CD14-positive monocyte (primary cell): Measurements from ENCODE around the gene ATP8A1. TPM values are rescaled to one million over a fixed set of nuclear protein-coding genes. Genes with fewer than 3 reads are reported as not detected.
"Not testable (repeated sequence)": the region's sequence is repeated elsewhere in the genome, so short reads cannot be mapped to it uniquely, and the experiment has no call there.

ENCODE experiments used
- DNase-seq, 3 donors: peaks; one replicate each; pipeline ENCODE4 v3.0.0-alpha.2; 2011 to 2022
- H2AFZ ChIP-seq: 2 replicates; pipeline ENCODE4 v1.6.0; 2012; ENCODE audit warnings: mild to moderate bottlenecking, low read depth, low read length, inconsistent platforms; ENCODE audit not compliant: insufficient read depth, poor library complexity, severe bottlenecking
- H3K27ac ChIP-seq, 2 donors: 1 replicate in 1 of 2; 2 replicates in 1 of 2; pipeline ENCODE4 v1.5.1; 2012 to 2013; ENCODE audit warnings: low read length in 2 of 2, control low read depth in 1 of 2, inconsistent platforms in 1 of 2, low read depth in 1 of 2, mild to moderate bottlenecking in 1 of 2
- H3K27me3 ChIP-seq, 2 donors: one replicate each; pipeline versions ENCODE4 v1.6.0 to v1.6.1; 2011 to 2013; ENCODE audit warnings: low read length in 2 of 2; ENCODE audit not compliant: control insufficient read depth in 2 of 2, insufficient read depth in 2 of 2
- H3K36me3 ChIP-seq, 2 donors: replicated peaks in 1 of 2; 1 replicate in 1 of 2; 2 replicates in 1 of 2; pipeline versions ENCODE4 v1.5.1 to v1.6.1; 2012 to 2013; ENCODE audit warnings: low read length in 2 of 2, control low read depth in 1 of 2, inconsistent platforms in 1 of 2, mild to moderate bottlenecking in 1 of 2; ENCODE audit not compliant: insufficient read depth in 2 of 2, control insufficient read depth in 1 of 2
- H3K4me1 ChIP-seq, 2 donors: 1 replicate in 1 of 2; 2 replicates in 1 of 2; pipeline versions ENCODE4 v1.5.1 to v1.6.1; 2012 to 2013; ENCODE audit warnings: low read length in 2 of 2, control low read depth in 1 of 2, inconsistent platforms in 1 of 2, mild to moderate bottlenecking in 1 of 2, moderate library complexity in 1 of 2; ENCODE audit not compliant: insufficient read depth in 2 of 2, control insufficient read depth in 1 of 2
- H3K4me2 ChIP-seq: replicated peaks from 2 replicates; pipeline ENCODE3; 2012; ENCODE audit warnings: low read length, moderate library complexity, mild to moderate bottlenecking; ENCODE audit not compliant: poor library complexity, severe bottlenecking; ENCODE audit errors: extremely low read depth
- H3K4me3 ChIP-seq, 3 experiments: fragments of 200-600 bp in 1 of 3; sonication (generic) in 1 of 3; replicated peaks in 1 of 3; 1 replicate in 2 of 3; 2 replicates in 1 of 3; pipeline ENCODE4 v1.5.1; 2011 to 2013; ENCODE audit warnings: low read length in 3 of 3, mild to moderate bottlenecking in 3 of 3, control low read depth in 2 of 3, low read depth in 2 of 3, inconsistent platforms in 1 of 3, moderate library complexity in 1 of 3
- H3K79me2 ChIP-seq: 2 replicates; pipeline ENCODE4 v1.6.0; 2012; ENCODE audit warnings: mild to moderate bottlenecking, control low read depth, inconsistent platforms, low read length, moderate library complexity; ENCODE audit not compliant: insufficient read depth
- H3K9ac ChIP-seq: 2 replicates; pipeline ENCODE4 v1.6.0; 2017; ENCODE audit warnings: low read length, mild to moderate bottlenecking; ENCODE audit not compliant: insufficient read depth, poor library complexity, severe bottlenecking
- H3K9me3 ChIP-seq, 2 donors: replicated peaks in 1 of 2; 1 replicate in 1 of 2; 2 replicates in 1 of 2; pipeline versions ENCODE4 v1.5.1 to v1.6.1; 2012 to 2013; ENCODE audit warnings: low read length in 2 of 2, control low read depth in 1 of 2; ENCODE audit not compliant: control insufficient read depth in 1 of 2, insufficient read depth in 1 of 2
- H4K20me1 ChIP-seq: 2 replicates; pipeline ENCODE4 v1.6.0; 2012; ENCODE audit warnings: mild to moderate bottlenecking, low read length, control low read depth, moderate library complexity; ENCODE audit not compliant: insufficient read depth
- H3K27ac Mint-ChIP-seq, 7 donors: one replicate each; pipeline ENCODE4 v1.8.0; 2020; ENCODE audit warnings: mild to moderate bottlenecking in 7 of 7, mixed read lengths in 7 of 7, moderate library complexity in 6 of 7, inconsistent platforms in 2 of 7
- H3K27me3 Mint-ChIP-seq, 3 donors: one replicate each; pipeline ENCODE4 v1.8.0; 2021 to 2022; ENCODE audit warnings: low read depth in 3 of 3, mild to moderate bottlenecking in 3 of 3, mixed read lengths in 3 of 3, moderate library complexity in 3 of 3, inconsistent platforms in 1 of 3
- H3K36me3 Mint-ChIP-seq, 2 donors: one replicate each; pipeline ENCODE4 v1.8.0; 2020; ENCODE audit warnings: mixed read lengths in 2 of 2, inconsistent platforms in 1 of 2, mild to moderate bottlenecking in 1 of 2
- H3K4me1 Mint-ChIP-seq: one replicate; pipeline ENCODE4 v1.8.0; 2020; ENCODE audit warnings: mild to moderate bottlenecking, mixed read lengths
- H3K4me3 Mint-ChIP-seq, 2 donors: one replicate each; pipeline ENCODE4 v1.8.0; 2020; ENCODE audit warnings: mild to moderate bottlenecking in 2 of 2, mixed read lengths in 2 of 2, moderate library complexity in 1 of 2
- H3K9me3 Mint-ChIP-seq, 7 donors: one replicate each; pipeline ENCODE4 v1.8.0; 2020 to 2022; ENCODE audit warnings: mixed read lengths in 7 of 7, mild to moderate bottlenecking in 6 of 7, moderate library complexity in 6 of 7, inconsistent platforms in 2 of 7
- CTCF ChIP-seq: fragments of 200-600 bp; IDR thresholded peaks from one replicate; pipeline ENCODE4 v1.8.0; 2022; ENCODE audit warnings: antibody characterized with exemption, mild to moderate bottlenecking
- WGBS: methylation state at CpG from one replicate; pipeline ENCODE4 v1.1.5; 2013; ENCODE audit warnings: missing lambda C conversion rate; ENCODE audit not compliant: insufficient coverage; 5-methylcytosine and 5-hydroxymethylcytosine counted together
- intact Hi-C, 2 donors: fragments of 100-400 bp; cut with micrococcal nuclease; formaldehyde crosslinking; loops; one replicate each; pipeline versions ENCODE4 v1.15.0 to v1.15.1; 2023
- polyA plus RNA-seq, 3 donors: library from polyadenylated mRNA; depleted of rRNA in 1 of 3; unstranded in 2 of 3; stranded (reverse) in 1 of 3; fragments of 300-500 nt in 2 of 3; fragments of >200 nt in 1 of 3; fragmentation: Illumina TruSeq in 2 of 3; gene quantifications; 1 replicate in 2 of 3; 2 replicates in 1 of 3; pipeline ENCODE4 v1.2.3, GENCODE V29; 2012 to 2021

Gene ATP8A1
- polyA plus RNA-seq, 3 donors, result 2.2 to 10.8 (median 3.2) TPM

- Mint-ChIP-seq H3K36me3 (peaks cover 0 to 9% of the 10 kb centered on the region in 2 donors), H3K27ac (no peak overlapping the region), H3K4me3 (no peak overlapping the region), H3K9me3 (peaks cover 0 to 1% (median 0%) of the 10 kb centered on the region in 7 donors), H3K4me1 (no peaks in the 10 kb centered on the region), H3K27me3 (peaks cover 0 to 1% (median 0%) of the 10 kb centered on the region in 3 donors)
- Histone ChIP-seq H3K4me3 (no peak overlapping the region), H3K9me3 (no peaks in the 10 kb centered on the region), H4K20me1 (no peaks in the 10 kb centered on the region), H2AFZ (no peak overlapping the region), H3K9ac (no peak overlapping the region), H3K27me3 (no peaks in the 10 kb centered on the region), H3K4me1 (no peaks in the 10 kb centered on the region), H3K79me2 (no peaks in the 10 kb centered on the region), H3K27ac (no peak overlapping the region), H3K4me2 (no peak overlapping the region), H3K36me3 (no peaks in the 10 kb centered on the region)
- TF ChIP-seq CTCF, result no peak
- no peak for DNase-seq
- intact Hi-C loops, result no loop called here
- no CpG with 5 or more reads among the region's 5 CpGs for WGBS
These were observed 186.9 kb downstream of the ATP8A1 start for GRCh38 chr4:42470023-42470422.

GRCh38 chr4:42467777-42468176, 189.1 kb downstream of the ATP8A1 start:
- H3K36me3 ChIP-seq, H3K9ac ChIP-seq, H2AFZ ChIP-seq, H4K20me1 ChIP-seq, H3K27me3 ChIP-seq, H3K27ac ChIP-seq, H3K9me3 Mint-ChIP-seq, H3K27ac Mint-ChIP-seq, H3K4me1 ChIP-seq, intact Hi-C loops, DNase-seq, H3K4me2 ChIP-seq, H3K4me3 ChIP-seq, H3K27me3 Mint-ChIP-seq, H3K4me3 Mint-ChIP-seq, H3K4me1 Mint-ChIP-seq, H3K79me2 ChIP-seq, H3K9me3 ChIP-seq: not testable (repeated sequence)
- H3K36me3 Mint-ChIP-seq, result peaks cover 14 to 16% of the 10 kb centered on the region in 2 donors
- WGBS, result no CpG with 5 or more reads among the region's 3 CpGs
